IPS-18c (cell line): ENCODE results near the gene SCARB1.

Source experiments
- H3K4me3 ChIP-seq: 2 replicates; pipeline ENCODE4 v1.7.0; 2013; ENCODE audit warnings: low read depth, mild to moderate bottlenecking, low read length, moderate library complexity; ENCODE audit not compliant: insufficient read depth
- H3K9me3 ChIP-seq: one replicate; pipeline ENCODE4 v1.6.1; 2013; ENCODE audit warnings: mild to moderate bottlenecking, low read length, moderate library complexity; ENCODE audit not compliant: control insufficient read depth, insufficient read depth

Gene SCARB1

GRCh38 chr12:124817076-124818000 is 46.3 kb downstream of the SCARB1 start:
- Histone ChIP-seq H3K4me3 (no peak overlapping the region), H3K9me3 (no peaks in the 10 kb centered on the region)

GRCh38 chr12:124816295-124816854 is 47.3 kb downstream of the SCARB1 start:
- H3K4me3 ChIP-seq = no peak overlapping the region
- H3K9me3 ChIP-seq = no peaks in the 10 kb centered on the region

- Histone ChIP-seq H3K4me3 (no peak overlapping the region), H3K9me3 (no peaks in the 10 kb centered on the region)
These were observed 48.7 kb downstream of the SCARB1 start for GRCh38 chr12:124814741-124815613.

- Histone ChIP-seq H3K4me3 (no peak overlapping the region), H3K9me3 (no peaks in the 10 kb centered on the region)
These were observed 49.9 kb downstream of the SCARB1 start for GRCh38 chr12:124813782-124814181.

- Histone ChIP-seq H3K9me3 (no peaks in the 10 kb centered on the region), H3K4me3 (no peak overlapping the region)
These were observed 50.7 kb downstream of the SCARB1 start for GRCh38 chr12:124812979-124813378.

GRCh38 chr12:124812356-124812755 is 51.3 kb downstream of the SCARB1 start:
- H3K4me3 ChIP-seq = no peak overlapping the region
- H3K9me3 ChIP-seq = no peaks in the 10 kb centered on the region

GRCh38 chr12:124811633-124812032 is 52.0 kb downstream of the SCARB1 start:
- Histone ChIP-seq H3K4me3 (no peak overlapping the region), H3K9me3 (no peaks in the 10 kb centered on the region)

GRCh38 chr12:124809878-124810277 is 53.8 kb downstream of the SCARB1 start:
- Histone ChIP-seq H3K4me3 (no peak overlapping the region), H3K9me3 (no peaks in the 10 kb centered on the region)

- Histone ChIP-seq H3K9me3 (no peaks in the 10 kb centered on the region), H3K4me3 (no peak overlapping the region)
These were observed 54.3 kb downstream of the SCARB1 start for GRCh38 chr12:124809391-124809790.

- Histone ChIP-seq H3K4me3 (no peak overlapping the region), H3K9me3 (no peaks in the 10 kb centered on the region)
These were observed 55.4 kb downstream of the SCARB1 start for GRCh38 chr12:124808272-124808671.

GRCh38 chr12:124805876-124806668 is 57.6 kb downstream of the SCARB1 start:
- Histone ChIP-seq H3K4me3 (no peak overlapping the region), H3K9me3 (peaks cover 3% of the 10 kb centered on the region)

- Histone ChIP-seq H3K9me3 (peaks cover 3% of the 10 kb centered on the region), H3K4me3 (no peak overlapping the region)
These were observed 58.6 kb downstream of the SCARB1 start for GRCh38 chr12:124805050-124805449.

- Histone ChIP-seq H3K4me3 (no peak overlapping the region), H3K9me3 (peaks cover 3% of the 10 kb centered on the region)
These were observed 59.5 kb downstream of the SCARB1 start for GRCh38 chr12:124804011-124804621.

GRCh38 chr12:124802361-124802760 is 61.3 kb downstream of the SCARB1 start:
- Histone ChIP-seq H3K9me3 (peaks cover 3% of the 10 kb centered on the region), H3K4me3 (no peak overlapping the region)

- Histone ChIP-seq H3K9me3 (peaks cover 3% of the 10 kb centered on the region), H3K4me3 (no peak overlapping the region)
These were observed 63.2 kb downstream of the SCARB1 start for GRCh38 chr12:124800506-124800905.

- Histone ChIP-seq H3K9me3 (no peaks in the 10 kb centered on the region), H3K4me3 (no peak overlapping the region)
These were observed 66.3 kb downstream of the SCARB1 start for GRCh38 chr12:124797321-124797720.
